Ovary (tissue), 3 donors: ENCODE measurements around the gene ABI1.

Source experiments
- CTCF ChIP-seq, 3 donors: fragments of 450-650 bp in 2 of 3; fragments of 200-600 bp in 1 of 3; IDR thresholded peaks; one replicate each; pipeline versions ENCODE4 v1.5.1 to v1.8.0; 2016 to 2022; ENCODE audit warnings: antibody characterized with exemption in 3 of 3, mild to moderate bottlenecking in 1 of 3
- POLR2A ChIP-seq: fragments of 450-650 bp; IDR thresholded peaks from one replicate; pipeline ENCODE4 v1.6.1; 2017; ENCODE audit warnings: antibody characterized with exemption, mild to moderate bottlenecking, moderate library complexity
- donor health status: DM: no; HTN: no; CAD: no.

- TF ChIP-seq POLR2A (no peak), CTCF (IDR thresholded peaks at IDR 0.05) (no peak)
Observed at GRCh38 chr10:26809973-26810372, 50.8 kb downstream of the ABI1 start.
